ENCODE data around the gene RNF208.

The RNF208 gene

GRCh38 chr9:137192859-137193258 is 29.2 kb downstream of the RNF208 start:
- Histone ChIP-seq H2AFZ (ENCODE audit: low read depth, low read length, severe bottlenecking) (no peak overlapping the region), H4K20me1 (ENCODE audit: low read depth, low read length) (no peaks in the 10 kb centered on the region), H3K79me2 (ENCODE audit: insufficient read depth, low read length) (peaks cover 11% of the 10 kb centered on the region), H3K36me3 (ENCODE audit: low read length) (no peaks in the 10 kb centered on the region), H3F3A (ENCODE audit: insufficient read depth) (no peaks in the 10 kb centered on the region), H3K9ac (ENCODE audit: low read length) (no peak overlapping the region), H3K27me3 (ENCODE audit: low read length) (no peaks in the 10 kb centered on the region), H3K9me3 (ENCODE audit: insufficient read depth, low read length) (no peaks in the 10 kb centered on the region), H3K27ac (ENCODE audit: low read depth, low read length) (no peak overlapping the region), H3K9me2 (replicated peaks; ENCODE audit: insufficient read depth, low read length) (no peaks in the 10 kb centered on the region), H3K4me3 (ENCODE audit: insufficient read depth, low read length, poor library complexity, severe bottlenecking) (no peak overlapping the region), H3K4me2 (ENCODE audit: low read depth, low read length, poor library complexity, severe bottlenecking) (no peak overlapping the region)
- TF ChIP-seq EZH2phosphoT487 (conservative IDR thresholded peaks at IDR 0.05; ENCODE audit: low read length) (no peak), CTCF (IDR thresholded peaks at IDR 0.05; ENCODE audit: insufficient read depth, low read length, poor library complexity, severe bottlenecking) (no peak)

- no peaks in the 10 kb centered on the region for H3K36me3 ChIP-seq (ENCODE audit: low read length)
- peaks cover 15% of the 10 kb centered on the region for H3K79me2 ChIP-seq (ENCODE audit: insufficient read depth, low read length)
- no peaks in the 10 kb centered on the region for H3K9me2 ChIP-seq (replicated peaks; ENCODE audit: insufficient read depth, low read length)
- no peaks in the 10 kb centered on the region for H3K9me3 ChIP-seq (ENCODE audit: insufficient read depth, low read length)
- H3K4me2 ChIP-seq (ENCODE audit: low read depth, low read length, poor library complexity, severe bottlenecking) = no peak overlapping the region
- H3K27me3 ChIP-seq (ENCODE audit: low read length) = no peaks in the 10 kb centered on the region
- H3K27ac ChIP-seq (ENCODE audit: low read depth, low read length) = no peak overlapping the region
- H3K4me3 ChIP-seq (ENCODE audit: insufficient read depth, low read length, poor library complexity, severe bottlenecking) = no peak overlapping the region
- no peak overlapping the region for H2AFZ ChIP-seq (ENCODE audit: low read depth, low read length, severe bottlenecking)
- TF ChIP-seq CTCF (IDR thresholded peaks at IDR 0.05; ENCODE audit: insufficient read depth, low read length, poor library complexity, severe bottlenecking) (no peak), EZH2phosphoT487 (conservative IDR thresholded peaks at IDR 0.05; ENCODE audit: low read length) (no peak)
- H4K20me1 ChIP-seq (ENCODE audit: low read depth, low read length) = no peaks in the 10 kb centered on the region
- no peaks in the 10 kb centered on the region for H3F3A ChIP-seq (ENCODE audit: insufficient read depth)
- H3K9ac ChIP-seq (ENCODE audit: low read length) = no peak overlapping the region
Measured at GRCh38 chr9:137192448-137192780, 29.6 kb downstream of the RNF208 start.

GRCh38 chr9:137191691-137192447 is 30.2 kb downstream of the RNF208 start:
- H3K9me2 ChIP-seq (replicated peaks; ENCODE audit: insufficient read depth, low read length) = no peaks in the 10 kb centered on the region
- H3K27me3 ChIP-seq (ENCODE audit: low read length) = no peaks in the 10 kb centered on the region
- TF ChIP-seq EZH2phosphoT487 (conservative IDR thresholded peaks at IDR 0.05; ENCODE audit: low read length) (no peak), CTCF (IDR thresholded peaks at IDR 0.05; ENCODE audit: insufficient read depth, low read length, poor library complexity, severe bottlenecking) (no peak)
- no peaks in the 10 kb centered on the region for H4K20me1 ChIP-seq (ENCODE audit: low read depth, low read length)
- H3K9me3 ChIP-seq (ENCODE audit: insufficient read depth, low read length) = no peaks in the 10 kb centered on the region
- H3F3A ChIP-seq (ENCODE audit: insufficient read depth) = no peaks in the 10 kb centered on the region
- H3K4me2 ChIP-seq (ENCODE audit: low read depth, low read length, poor library complexity, severe bottlenecking) = no peak overlapping the region
- H3K79me2 ChIP-seq (ENCODE audit: insufficient read depth, low read length) = peaks cover 20% of the 10 kb centered on the region
- H3K27ac ChIP-seq (ENCODE audit: low read depth, low read length) = no peak overlapping the region
- H3K4me3 ChIP-seq (ENCODE audit: insufficient read depth, low read length, poor library complexity, severe bottlenecking) = no peak overlapping the region
- no peak overlapping the region for H3K9ac ChIP-seq (ENCODE audit: low read length)
- no peak overlapping the region for H2AFZ ChIP-seq (ENCODE audit: low read depth, low read length, severe bottlenecking)
- no peaks in the 10 kb centered on the region for H3K36me3 ChIP-seq (ENCODE audit: low read length)
